HG02870 (cell line): ENCODE data around the gene GRHL3.

ENCODE experiments used
- ATAC-seq: cut with Tn5 transposase; IDR thresholded peaks from one replicate; pipeline ENCODE4 v1.9.1; 2021; ENCODE audit warnings: mild to moderate bottlenecking, moderate library complexity; ENCODE audit not compliant: unreplicated experiment

GRHL3 gene

GRCh38 chr1:24391882-24392603 lies 72.9 kb downstream of the GRHL3 start:
- ATAC-seq: peak; percentile 65

- ATAC-seq: no peak
Observed at GRCh38 chr1:24392604-24392946, 73.4 kb downstream of the GRHL3 start.

- ATAC-seq: no peak
Observed at GRCh38 chr1:24392982-24393650, 74.0 kb downstream of the GRHL3 start.

GRCh38 chr1:24393892-24394291 lies 74.7 kb downstream of the GRHL3 start:
- no peak for ATAC-seq

- ATAC-seq: no peak
Observed at GRCh38 chr1:24400065-24400464, 80.9 kb downstream of the GRHL3 start.

- no peak for ATAC-seq
Observed at GRCh38 chr1:24403806-24404205, 84.6 kb downstream of the GRHL3 start.
